ENCODE data around the gene MEIS3.
A peak's percentile ranks its signal among the peaks of the same experiment; 100 is the strongest.

MEIS3 gene

GRCh38 chr19:47419030-47419783 lies at the start of gene MEIS3:
Gene MEIS3 (minus strand): TSS chr19:47419527. CDS start chr19:47419081, 446 bp downstream.
- TF ChIP-seq CTCF (IDR thresholded peaks at IDR 0.05; ENCODE audit: low read length) (no peak), EZH2 (IDR thresholded peaks at IDR 0.05; ENCODE audit: borderline replicate concordance, low read length) (no peak)
- Histone ChIP-seq H3K4me2 (ENCODE audit: low read length) (peak within 1 kb of the TSS; percentile 36; the same call in 1 of the 2 replicates), H3K27me3 (ENCODE audit: insufficient read depth, low read length) (peaks cover 5% of the 10 kb centered on the region; the same call in 1 of the 2 replicates), H3K4me3 (ENCODE audit: low read depth, low read length, poor library complexity, severe bottlenecking) (no peak within 1 kb of the TSS), H3K9ac (ENCODE audit: low read length) (no peak within 1 kb of the TSS), H3K4me1 (ENCODE audit: insufficient read depth, low read length, severe bottlenecking) (no peaks in the 10 kb centered on the region), H3K36me3 (ENCODE audit: insufficient read depth, low read length) (no peaks in the 10 kb centered on the region), H2AFZ (ENCODE audit: low read length) (no peak within 1 kb of the TSS), H4K20me1 (ENCODE audit: insufficient read depth, low read length) (no peaks in the 10 kb centered on the region), H3K79me2 (ENCODE audit: insufficient read depth, low read length) (no peaks in the 10 kb centered on the region), H3F3A (ENCODE audit: insufficient read depth, low read length) (no peaks in the 10 kb centered on the region), H3K27ac (ENCODE audit: low read depth, low read length, poor library complexity, severe bottlenecking) (no peak within 1 kb of the TSS), H3K9me2 (ENCODE audit: low read depth, low read length) (no peaks in the 10 kb centered on the region), H3K9me3 (ENCODE audit: low read length) (no peaks in the 10 kb centered on the region)

- Histone ChIP-seq H3K9ac (ENCODE audit: low read length) (no peak overlapping the region), H3K4me1 (ENCODE audit: insufficient read depth, low read length, severe bottlenecking) (no peaks in the 10 kb centered on the region), H3K27me3 (ENCODE audit: insufficient read depth, low read length) (peaks cover 5% of the 10 kb centered on the region; the same call in 1 of the 2 replicates), H3K4me3 (ENCODE audit: low read depth, low read length, poor library complexity, severe bottlenecking) (no peak overlapping the region), H3K79me2 (ENCODE audit: insufficient read depth, low read length) (no peaks in the 10 kb centered on the region), H3K9me2 (ENCODE audit: low read depth, low read length) (no peaks in the 10 kb centered on the region), H3K27ac (ENCODE audit: low read depth, low read length, poor library complexity, severe bottlenecking) (no peak overlapping the region), H4K20me1 (ENCODE audit: insufficient read depth, low read length) (no peaks in the 10 kb centered on the region), H3K9me3 (ENCODE audit: low read length) (no peaks in the 10 kb centered on the region), H3K36me3 (ENCODE audit: insufficient read depth, low read length) (no peaks in the 10 kb centered on the region), H2AFZ (ENCODE audit: low read length) (no peak overlapping the region), H3F3A (ENCODE audit: insufficient read depth, low read length) (no peaks in the 10 kb centered on the region), H3K4me2 (ENCODE audit: low read length) (no peak overlapping the region)
- TF ChIP-seq CTCF (IDR thresholded peaks at IDR 0.05; ENCODE audit: low read length), result no peak
- TF ChIP-seq EZH2 (IDR thresholded peaks at IDR 0.05; ENCODE audit: borderline replicate concordance, low read length), result no peak
Observed at GRCh38 chr19:47467914-47468313, 48.6 kb upstream of the MEIS3 start.

GRCh38 chr19:47465957-47466356 lies 46.6 kb upstream of the MEIS3 start:
- Histone ChIP-seq H3F3A (ENCODE audit: insufficient read depth, low read length) (no peaks in the 10 kb centered on the region), H3K36me3 (ENCODE audit: insufficient read depth, low read length) (no peaks in the 10 kb centered on the region), H3K27ac (ENCODE audit: low read depth, low read length, poor library complexity, severe bottlenecking) (no peak overlapping the region), H3K27me3 (ENCODE audit: insufficient read depth, low read length) (peaks cover 5% of the 10 kb centered on the region; the same call in 1 of the 2 replicates), H3K4me2 (ENCODE audit: low read length) (no peak overlapping the region), H3K9ac (ENCODE audit: low read length) (no peak overlapping the region), H2AFZ (ENCODE audit: low read length) (no peak overlapping the region), H3K4me1 (ENCODE audit: insufficient read depth, low read length, severe bottlenecking) (no peaks in the 10 kb centered on the region), H3K9me3 (ENCODE audit: low read length) (no peaks in the 10 kb centered on the region), H4K20me1 (ENCODE audit: insufficient read depth, low read length) (no peaks in the 10 kb centered on the region), H3K9me2 (ENCODE audit: low read depth, low read length) (no peaks in the 10 kb centered on the region), H3K4me3 (ENCODE audit: low read depth, low read length, poor library complexity, severe bottlenecking) (no peak overlapping the region), H3K79me2 (ENCODE audit: insufficient read depth, low read length) (no peaks in the 10 kb centered on the region)
- no peak for TF ChIP-seq EZH2 (IDR thresholded peaks at IDR 0.05; ENCODE audit: borderline replicate concordance, low read length)
- TF ChIP-seq CTCF (IDR thresholded peaks at IDR 0.05; ENCODE audit: low read length), result no peak

Data from OCI-LY1 (cell line).